ENCODE measurements around the gene KCNMB1.

Gene KCNMB1

DNA sequence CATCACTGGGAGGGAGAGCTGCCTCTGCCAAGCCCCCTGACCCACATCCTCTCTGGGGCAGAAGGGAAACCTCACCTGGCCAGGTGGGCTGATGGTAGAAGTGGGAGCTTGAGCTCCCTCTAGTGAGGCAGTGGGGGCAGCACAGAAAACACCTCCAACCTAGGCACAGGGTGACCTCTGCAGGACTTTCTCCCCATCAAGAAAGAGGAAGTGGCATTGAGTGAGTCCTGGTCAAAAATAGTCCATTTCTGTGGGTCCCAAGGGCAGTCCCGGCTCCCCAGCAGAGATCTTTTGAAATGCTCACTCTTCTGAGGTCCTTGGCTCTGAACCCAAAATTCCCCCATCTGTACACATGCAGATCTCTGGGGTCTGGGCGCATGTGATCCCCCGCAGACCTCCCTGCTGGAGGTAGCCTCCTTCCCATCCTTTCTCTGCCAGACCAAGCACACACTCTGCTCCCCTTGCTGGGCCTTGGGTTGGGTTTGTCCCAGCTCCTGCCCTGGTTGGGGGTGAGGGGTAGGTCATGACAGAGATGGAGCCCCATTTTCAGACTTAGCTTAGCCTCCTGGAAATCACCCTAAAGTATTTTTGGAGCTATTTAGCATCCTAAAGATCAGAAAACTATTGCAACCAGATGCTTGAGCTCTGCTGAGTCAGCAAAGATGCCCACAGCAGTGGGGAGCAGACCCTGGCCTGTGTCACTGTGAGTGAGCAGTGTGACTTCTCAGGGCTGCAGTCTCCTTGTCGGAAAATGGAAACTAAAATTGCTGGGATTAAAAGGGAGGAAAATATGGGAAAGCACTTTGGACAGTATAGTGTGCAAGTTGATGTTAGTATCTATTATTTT lies 50.0 kb downstream of the KCNMB1 start:
- peak; percentile 58 for DNase-seq

GRCh38 chr5:170338291-170338690 lies 50.9 kb downstream of the KCNMB1 start:
- no peak for DNase-seq

DNA sequence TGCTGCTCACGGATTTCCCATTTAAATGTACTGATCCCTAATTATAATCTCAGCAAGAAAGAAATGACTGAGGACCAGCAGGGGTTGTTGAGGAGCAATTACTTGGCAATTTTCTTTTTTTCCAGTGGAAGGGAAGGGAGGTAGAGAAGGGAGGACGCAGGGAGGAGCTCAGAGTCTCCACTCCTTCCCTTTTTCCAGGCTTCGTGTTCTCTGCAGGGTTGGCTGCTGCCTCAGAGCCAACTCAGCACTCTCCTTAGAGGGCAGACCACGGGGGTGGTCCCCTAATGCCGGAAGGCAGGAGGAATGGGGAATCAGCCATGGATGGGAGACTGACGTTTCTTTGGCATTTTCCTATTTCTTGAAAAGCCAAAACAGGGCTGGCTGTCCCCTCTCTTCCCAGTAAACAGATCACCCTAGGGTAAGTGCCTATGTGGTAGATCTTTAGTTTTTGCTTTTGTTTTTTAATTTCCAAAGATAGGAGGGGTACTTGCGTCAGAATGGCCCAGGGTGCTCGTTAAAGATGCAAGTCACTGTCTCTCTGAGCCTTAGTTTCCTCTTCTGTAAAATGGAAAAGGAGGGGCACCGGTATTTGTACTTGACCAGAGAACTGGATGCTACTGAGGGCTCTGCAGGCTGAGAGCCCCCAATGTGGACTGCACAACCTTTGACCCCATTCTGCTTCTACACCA lies 52.0 kb downstream of the KCNMB1 start:
- DNase-seq, result peak; percentile 57

GRCh38 chr5:170336065-170336464 lies 53.1 kb downstream of the KCNMB1 start:
- no peak for DNase-seq

DNA sequence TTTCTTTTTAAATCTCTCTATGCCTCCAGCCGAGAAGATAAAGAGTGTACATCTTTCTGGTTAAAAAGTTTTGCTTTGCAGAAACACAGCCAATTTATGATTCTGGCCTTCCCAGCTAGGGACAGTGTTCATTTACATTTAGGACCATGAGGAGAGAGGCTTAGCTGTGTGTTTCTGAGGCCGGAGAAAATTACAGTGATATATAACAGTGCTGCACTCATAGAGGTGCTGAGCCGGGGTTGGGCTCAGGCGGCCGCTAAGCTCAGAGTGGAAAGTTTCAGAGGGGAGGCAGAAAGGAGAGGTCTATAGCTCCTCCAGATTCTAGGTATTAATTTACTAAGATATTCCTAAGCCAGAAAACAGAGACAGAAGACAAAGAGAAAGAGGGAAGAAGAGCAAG lies 54.5 kb downstream of the KCNMB1 start:
- no peak for DNase-seq

- DNase-seq, result peak; percentile 92
These were observed 55.8 kb downstream of the KCNMB1 start for GRCh38 chr5:170333161-170333910.

GRCh38 chr5:170332058-170332457 lies 57.1 kb downstream of the KCNMB1 start:
- no peak for DNase-seq

GRCh38 chr5:170330568-170331054 lies 58.6 kb downstream of the KCNMB1 start:
- DNase-seq, result peak; percentile 57

- DNase-seq, result no peak
These were observed 59.6 kb downstream of the KCNMB1 start for GRCh38 chr5:170329524-170329923.

- no peak for DNase-seq
These were observed 61.3 kb downstream of the KCNMB1 start for GRCh38 chr5:170327829-170328228.

- no peak for DNase-seq
These were observed 62.0 kb downstream of the KCNMB1 start for GRCh38 chr5:170327168-170327567.
